ENCODE results near the gene SNUPN.

SNUPN gene

GRCh38 chr15:75669191-75669878 is 43.8 kb upstream of the SNUPN start:
- H3K9me2 ChIP-seq (ENCODE audit: low read depth, low read length) = no peaks in the 10 kb centered on the region
- H2AFZ ChIP-seq (ENCODE audit: low read length) = no peak overlapping the region
- no peak for TF ChIP-seq CTCF (IDR thresholded peaks at IDR 0.05; ENCODE audit: low read length)
- no peak for TF ChIP-seq EZH2 (IDR thresholded peaks at IDR 0.05; ENCODE audit: borderline replicate concordance, low read length)
- H3K27ac ChIP-seq (ENCODE audit: low read depth, low read length, poor library complexity, severe bottlenecking) = no peak overlapping the region
- H4K20me1 ChIP-seq (ENCODE audit: insufficient read depth, low read length) = no peaks in the 10 kb centered on the region
- no peaks in the 10 kb centered on the region for H3K36me3 ChIP-seq (ENCODE audit: insufficient read depth, low read length)
- no peak overlapping the region for H3K9ac ChIP-seq (ENCODE audit: low read length)
- no peak overlapping the region for H3K4me3 ChIP-seq (ENCODE audit: low read depth, low read length, poor library complexity, severe bottlenecking)
- no peaks in the 10 kb centered on the region for H3F3A ChIP-seq (ENCODE audit: insufficient read depth, low read length)
- no peaks in the 10 kb centered on the region for H3K4me1 ChIP-seq (ENCODE audit: insufficient read depth, low read length, severe bottlenecking)
- no peaks in the 10 kb centered on the region for H3K9me3 ChIP-seq (ENCODE audit: low read length)
- H3K79me2 ChIP-seq (ENCODE audit: insufficient read depth, low read length) = no peaks in the 10 kb centered on the region
- 0 out of 2 replicates have a peak, but pooled peaks cover 17% of the 10 kb centered on the region for H3K27me3 ChIP-seq (ENCODE audit: insufficient read depth, low read length)
- no peak overlapping the region for H3K4me2 ChIP-seq (ENCODE audit: low read length)

GRCh38 chr15:75666823-75667501 is 41.4 kb upstream of the SNUPN start:
- no peak overlapping the region for H2AFZ ChIP-seq (ENCODE audit: low read length)
- H4K20me1 ChIP-seq (ENCODE audit: insufficient read depth, low read length) = no peaks in the 10 kb centered on the region
- no peak overlapping the region for H3K9ac ChIP-seq (ENCODE audit: low read length)
- H3K27me3 ChIP-seq (ENCODE audit: insufficient read depth, low read length) = peaks cover 23% of the 10 kb centered on the region; the same call in 1 of the 2 replicates
- no peaks in the 10 kb centered on the region for H3K9me3 ChIP-seq (ENCODE audit: low read length)
- no peaks in the 10 kb centered on the region for H3K4me1 ChIP-seq (ENCODE audit: insufficient read depth, low read length, severe bottlenecking)
- H3K27ac ChIP-seq (ENCODE audit: low read depth, low read length, poor library complexity, severe bottlenecking) = no peak overlapping the region
- H3K4me2 ChIP-seq (ENCODE audit: low read length) = no peak overlapping the region
- no peaks in the 10 kb centered on the region for H3K36me3 ChIP-seq (ENCODE audit: insufficient read depth, low read length)
- no peaks in the 10 kb centered on the region for H3K9me2 ChIP-seq (ENCODE audit: low read depth, low read length)
- no peaks in the 10 kb centered on the region for H3F3A ChIP-seq (ENCODE audit: insufficient read depth, low read length)
- H3K79me2 ChIP-seq (ENCODE audit: insufficient read depth, low read length) = no peaks in the 10 kb centered on the region
- no peak for TF ChIP-seq CTCF (IDR thresholded peaks at IDR 0.05; ENCODE audit: low read length)
- no peak for TF ChIP-seq EZH2 (IDR thresholded peaks at IDR 0.05; ENCODE audit: borderline replicate concordance, low read length)
- no peak overlapping the region for H3K4me3 ChIP-seq (ENCODE audit: low read depth, low read length, poor library complexity, severe bottlenecking)

GRCh38 chr15:75663931-75664421 is 38.5 kb upstream of the SNUPN start:
- no peaks in the 10 kb centered on the region for H3K9me3 ChIP-seq (ENCODE audit: low read length)
- H2AFZ ChIP-seq (ENCODE audit: low read length) = no peak overlapping the region
- TF ChIP-seq CTCF (IDR thresholded peaks at IDR 0.05; ENCODE audit: low read length) (no peak), EZH2 (IDR thresholded peaks at IDR 0.05; ENCODE audit: borderline replicate concordance, low read length) (no peak)
- no peak overlapping the region for H3K9ac ChIP-seq (ENCODE audit: low read length)
- H4K20me1 ChIP-seq (ENCODE audit: insufficient read depth, low read length) = no peaks in the 10 kb centered on the region
- H3K27ac ChIP-seq (ENCODE audit: low read depth, low read length, poor library complexity, severe bottlenecking) = no peak overlapping the region
- H3K36me3 ChIP-seq (ENCODE audit: insufficient read depth, low read length) = no peaks in the 10 kb centered on the region
- H3K9me2 ChIP-seq (ENCODE audit: low read depth, low read length) = no peaks in the 10 kb centered on the region
- no peak overlapping the region for H3K4me2 ChIP-seq (ENCODE audit: low read length)
- H3K4me3 ChIP-seq (ENCODE audit: low read depth, low read length, poor library complexity, severe bottlenecking) = no peak overlapping the region
- no peaks in the 10 kb centered on the region for H3K4me1 ChIP-seq (ENCODE audit: insufficient read depth, low read length, severe bottlenecking)
- no peaks in the 10 kb centered on the region for H3K79me2 ChIP-seq (ENCODE audit: insufficient read depth, low read length)
- no peaks in the 10 kb centered on the region for H3F3A ChIP-seq (ENCODE audit: insufficient read depth, low read length)
- peaks cover 18% of the 10 kb centered on the region; the same call in 1 of the 2 replicates for H3K27me3 ChIP-seq (ENCODE audit: insufficient read depth, low read length)
